ENCODE results near the gene METTL16.

Gene METTL16

DNA sequence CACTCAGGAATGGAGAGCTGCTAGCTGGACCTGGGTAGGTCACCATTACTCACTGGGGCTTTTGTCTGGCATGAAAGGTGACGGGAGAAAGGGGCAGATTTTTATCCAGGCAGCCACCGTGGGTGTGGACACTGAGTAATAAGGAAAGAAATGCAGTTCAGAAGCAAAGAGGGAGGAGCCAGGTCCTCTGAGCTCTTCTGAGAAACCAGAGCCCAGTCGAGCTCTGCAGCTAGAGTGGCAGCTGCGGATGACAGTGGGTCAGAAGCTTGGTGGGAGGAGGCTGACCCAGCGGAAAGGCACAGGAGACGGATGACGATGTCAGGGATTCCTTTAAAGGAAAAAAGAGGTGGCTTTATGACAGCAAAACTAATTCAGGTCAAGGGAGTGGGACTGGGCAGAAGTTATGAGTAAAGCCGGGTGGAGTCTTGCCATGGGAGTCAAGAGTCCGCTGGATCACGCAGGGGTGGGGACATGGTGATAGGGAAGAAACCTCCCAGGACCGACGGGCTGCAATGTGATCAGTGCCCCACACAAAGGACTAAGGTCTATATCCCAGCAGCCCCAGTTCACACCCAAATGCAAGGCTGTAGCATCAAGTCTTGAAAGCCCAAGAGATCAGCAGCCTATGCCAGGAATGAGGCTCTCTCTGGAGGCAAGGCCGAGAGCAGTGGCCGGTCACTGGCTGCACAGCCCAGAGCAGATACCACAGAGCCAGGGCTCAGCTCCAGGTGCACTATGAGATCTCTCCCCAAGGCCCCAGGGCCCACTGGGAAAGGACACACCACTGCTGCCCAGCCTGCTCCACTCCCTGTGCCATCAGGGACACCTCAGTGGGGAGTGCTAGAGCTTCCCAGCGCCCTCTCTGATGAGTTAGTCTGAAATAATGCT lies 104.5 kb downstream of the METTL16 start:
- no peak for DNase-seq

DNA sequence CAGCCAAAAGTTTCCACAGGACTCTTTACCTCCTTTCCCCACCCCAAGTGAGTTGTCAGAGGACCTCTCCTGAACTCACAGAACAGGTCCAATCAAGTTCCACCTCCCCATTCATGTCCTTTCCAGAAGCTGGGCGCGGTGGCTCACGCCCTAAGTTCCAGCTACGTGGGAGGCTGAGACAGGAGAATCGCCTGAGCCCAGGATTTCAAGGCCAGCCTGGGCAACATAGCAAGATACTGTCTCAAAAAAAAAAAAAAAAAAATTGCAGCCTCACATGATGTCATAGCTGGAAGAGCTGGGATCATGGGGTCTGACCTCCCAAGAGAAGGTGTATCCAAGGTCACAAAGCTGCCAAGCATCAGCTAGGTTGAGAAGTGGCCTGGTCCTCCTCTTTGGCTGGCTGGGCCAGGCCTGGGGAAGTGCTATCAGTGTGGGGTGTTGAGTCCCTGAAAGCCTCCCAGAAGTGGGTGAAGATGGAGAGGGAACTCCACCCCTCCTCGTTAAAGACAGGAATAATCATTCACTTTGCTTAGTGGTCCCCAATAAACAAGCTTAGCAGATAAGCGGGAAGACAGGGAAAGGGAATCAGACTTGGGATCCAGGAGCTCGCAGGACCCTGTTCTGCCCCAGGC lies 105.3 kb downstream of the METTL16 start:
- no peak for DNase-seq

DNA sequence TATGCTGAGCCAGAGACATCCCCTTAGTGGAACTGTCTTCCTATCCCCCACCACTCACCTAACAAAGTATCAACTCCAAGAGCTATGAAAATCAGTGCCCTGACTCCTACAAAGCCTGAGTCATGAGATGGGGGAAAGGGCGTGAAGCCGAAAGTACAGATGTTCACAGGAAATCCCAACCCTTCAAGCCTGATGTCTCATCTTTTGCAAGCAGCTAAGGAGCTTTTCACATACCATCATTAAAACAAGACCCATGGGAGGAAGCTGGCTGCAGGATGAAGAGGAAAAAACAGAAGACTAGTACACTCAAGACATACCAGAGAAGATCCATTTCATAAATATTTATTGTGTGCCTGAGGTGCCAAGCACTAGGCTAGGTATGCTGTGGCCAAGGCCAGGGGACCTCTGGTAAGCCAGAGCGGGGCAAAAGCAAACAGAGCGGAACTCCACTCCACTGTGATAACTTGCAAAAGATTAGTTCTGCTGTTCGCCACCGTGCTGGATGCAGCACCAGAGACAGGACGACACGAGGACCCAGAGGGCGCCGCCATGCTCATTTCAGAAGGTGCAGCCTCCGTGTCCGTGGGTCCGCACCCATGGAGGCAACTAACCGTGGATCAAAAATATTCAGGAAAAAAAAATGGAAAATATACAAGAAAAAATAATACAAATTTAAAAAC lies 106.3 kb downstream of the METTL16 start:
- DNase-seq, result no peak

DNA sequence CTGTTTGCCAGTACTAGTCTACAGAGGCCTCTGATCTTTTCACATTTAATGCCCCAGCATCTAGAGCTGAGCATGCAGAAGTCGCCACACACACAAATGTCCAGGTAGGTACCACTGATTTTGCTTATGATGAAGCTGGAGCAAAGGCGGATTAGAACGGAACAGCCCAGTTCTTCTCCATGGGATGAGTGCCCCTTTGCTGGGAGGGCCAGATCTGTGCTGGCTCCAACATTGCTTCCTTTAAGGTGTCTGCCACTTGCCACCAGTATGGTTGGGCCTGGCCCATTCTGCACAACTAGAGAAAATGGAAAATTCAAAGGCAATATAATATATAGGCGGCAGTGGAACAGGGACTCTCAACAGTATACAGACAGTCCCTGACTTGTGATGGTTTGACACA lies 108.6 kb downstream of the METTL16 start:
- DNase-seq, result no peak

DNA sequence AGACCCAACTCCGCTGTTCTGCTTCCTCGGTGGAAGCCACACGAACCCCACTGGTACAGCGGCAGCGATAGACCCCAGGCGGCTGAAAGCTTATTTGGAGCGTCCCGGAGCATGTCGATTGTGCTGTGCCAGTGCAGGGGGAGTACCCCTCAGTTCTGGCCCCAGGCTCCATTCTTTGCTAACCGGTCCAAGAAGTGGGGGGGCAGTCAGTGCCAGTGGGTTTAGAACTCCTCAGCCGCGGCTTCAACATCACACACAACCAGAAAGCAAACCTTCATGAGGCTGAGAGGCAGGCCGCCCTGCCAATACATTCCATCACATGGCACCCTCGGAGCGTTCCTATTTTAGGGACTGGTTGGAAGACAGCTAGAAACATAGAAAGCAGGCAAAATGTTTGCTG lies 109.1 kb downstream of the METTL16 start:
- DNase-seq, result no peak

DNA sequence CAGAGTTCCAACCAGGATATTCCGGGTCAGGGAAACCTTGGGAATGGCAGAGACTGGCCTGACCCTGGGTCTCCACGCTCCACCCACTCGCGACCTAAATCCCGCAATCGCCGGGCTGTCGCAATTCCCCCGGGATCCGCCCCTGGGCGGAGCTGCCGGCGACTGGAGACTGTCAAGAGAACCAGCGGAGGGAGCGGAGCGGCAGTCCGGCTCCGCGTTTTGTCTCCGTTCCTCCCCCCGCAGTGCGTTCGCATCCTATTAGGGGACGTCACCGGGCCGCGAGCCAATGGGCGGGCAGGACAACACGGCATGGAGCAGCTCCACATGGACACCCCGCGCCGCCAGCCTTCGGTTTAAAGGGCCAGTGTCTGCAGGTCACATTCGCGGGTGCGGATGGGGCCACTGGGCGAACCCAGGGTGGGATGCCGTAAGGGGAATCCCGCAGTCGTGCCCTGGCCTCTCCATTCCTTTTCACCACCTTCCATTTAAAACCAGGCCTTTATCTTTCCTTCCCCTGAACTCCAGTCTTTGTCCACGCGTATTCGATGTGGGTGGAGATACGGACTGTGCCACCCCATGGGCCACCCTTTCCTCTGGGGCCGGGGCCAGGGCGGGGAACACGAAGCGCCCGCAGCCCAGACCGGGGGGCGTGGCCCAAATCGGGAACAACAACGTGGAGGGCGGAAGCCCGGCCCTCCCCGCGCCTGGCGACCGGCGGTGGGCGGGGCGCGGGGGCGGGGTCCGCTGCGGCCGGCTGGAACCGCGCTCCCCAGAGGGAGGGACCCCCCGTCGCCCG lies 110.1 kb downstream of the METTL16 start:
- peak; percentile 99 for DNase-seq

DNA sequence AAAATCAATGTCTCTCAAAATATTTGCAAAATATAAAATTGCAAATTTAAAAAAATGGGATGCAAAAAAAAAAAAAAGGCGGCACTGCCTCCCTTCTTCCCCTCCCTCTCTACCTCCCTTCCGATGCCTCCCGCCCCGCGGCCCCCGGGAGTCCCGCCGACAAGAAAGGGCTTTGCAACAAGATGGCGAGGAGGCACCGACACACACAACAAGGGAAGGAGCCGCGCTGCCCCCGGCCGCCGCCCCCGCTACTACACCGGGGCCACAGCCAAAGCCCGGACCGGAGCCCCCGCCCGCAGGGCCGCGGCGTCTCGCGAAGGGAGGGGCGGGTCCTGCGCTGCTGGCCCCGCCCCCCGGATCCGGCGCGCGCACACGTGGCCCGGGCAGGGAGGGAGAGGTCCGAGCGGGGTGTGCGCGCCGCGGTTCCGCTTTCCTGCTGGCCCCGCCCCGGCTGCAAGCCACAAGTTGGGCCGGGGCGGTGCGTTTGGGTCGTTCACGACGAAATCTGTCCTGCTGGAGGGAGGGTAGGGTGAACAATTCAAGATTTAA lies 110.7 kb downstream of the METTL16 start, which contains the start of gene MNT:
MNT (minus strand) TSS at position 184 of the 549 bp plus-strand sequence. CDS start 348 bp downstream, outside the sequence.
- DNase-seq, result peak; percentile 95

DNA sequence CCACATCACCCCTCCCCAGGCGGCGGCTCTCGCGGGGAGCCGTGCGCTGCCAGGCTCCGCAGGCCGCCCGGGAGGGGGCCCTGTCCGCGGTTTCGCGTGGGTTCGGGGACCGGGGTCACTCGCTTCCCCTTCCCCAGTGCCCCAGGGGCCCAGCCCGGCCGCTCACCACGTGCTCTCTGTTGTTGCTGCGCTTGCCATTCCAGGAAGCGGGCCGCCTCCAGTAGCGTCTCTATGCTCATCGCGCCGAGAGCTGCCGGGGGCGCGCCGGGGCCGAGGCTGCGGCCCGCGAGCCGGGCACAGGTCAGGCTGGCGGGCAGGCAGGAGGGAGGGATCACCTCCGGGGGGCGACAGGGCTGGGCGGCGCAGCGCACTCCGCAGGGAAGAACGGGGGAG lies 111.2 kb downstream of the METTL16 start:
- no peak for DNase-seq

DNA sequence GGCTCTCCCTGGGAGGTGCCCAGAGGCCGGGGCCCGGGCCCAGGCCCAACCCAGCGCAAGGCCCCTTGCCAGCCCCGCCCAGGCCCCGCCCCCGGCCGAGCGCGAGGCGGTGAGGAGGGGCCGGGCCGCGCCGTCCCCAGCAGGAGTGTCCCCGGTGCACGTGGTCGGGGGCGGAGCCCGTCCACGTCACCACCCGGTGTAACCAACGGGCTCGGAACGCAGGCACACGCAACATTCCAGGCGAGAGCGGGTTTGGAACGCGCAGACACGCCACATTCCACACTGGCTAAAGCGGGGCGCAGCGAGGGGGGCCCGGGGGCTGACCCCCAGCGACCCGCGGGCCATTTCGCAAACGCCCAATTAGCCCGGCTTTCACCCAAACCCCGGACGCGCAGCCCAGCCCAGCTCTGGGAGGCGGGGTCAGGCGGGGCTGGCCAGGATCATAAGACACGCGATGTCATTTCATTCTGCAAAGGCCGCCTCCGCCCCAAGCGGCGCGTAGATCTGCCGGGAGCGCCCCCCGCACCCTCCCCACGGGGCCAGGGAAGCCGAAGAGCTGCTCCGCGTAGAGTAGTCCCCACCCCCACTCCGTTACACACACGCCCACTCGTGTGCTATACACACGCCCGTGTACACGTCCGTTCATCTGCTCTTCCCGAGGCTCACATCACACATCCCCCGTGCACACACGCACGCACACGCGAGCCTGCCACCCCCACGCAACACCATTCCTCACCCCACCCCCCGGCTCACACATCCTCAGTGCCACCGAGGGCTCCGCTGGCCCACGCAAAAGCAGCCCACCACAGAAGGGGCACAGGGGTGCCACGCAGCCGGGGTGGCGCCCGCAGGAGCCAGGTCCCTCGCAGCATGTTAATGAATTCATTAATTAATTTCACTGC lies 111.9 kb downstream of the METTL16 start:
- DNase-seq, result peak; percentile 94

DNA sequence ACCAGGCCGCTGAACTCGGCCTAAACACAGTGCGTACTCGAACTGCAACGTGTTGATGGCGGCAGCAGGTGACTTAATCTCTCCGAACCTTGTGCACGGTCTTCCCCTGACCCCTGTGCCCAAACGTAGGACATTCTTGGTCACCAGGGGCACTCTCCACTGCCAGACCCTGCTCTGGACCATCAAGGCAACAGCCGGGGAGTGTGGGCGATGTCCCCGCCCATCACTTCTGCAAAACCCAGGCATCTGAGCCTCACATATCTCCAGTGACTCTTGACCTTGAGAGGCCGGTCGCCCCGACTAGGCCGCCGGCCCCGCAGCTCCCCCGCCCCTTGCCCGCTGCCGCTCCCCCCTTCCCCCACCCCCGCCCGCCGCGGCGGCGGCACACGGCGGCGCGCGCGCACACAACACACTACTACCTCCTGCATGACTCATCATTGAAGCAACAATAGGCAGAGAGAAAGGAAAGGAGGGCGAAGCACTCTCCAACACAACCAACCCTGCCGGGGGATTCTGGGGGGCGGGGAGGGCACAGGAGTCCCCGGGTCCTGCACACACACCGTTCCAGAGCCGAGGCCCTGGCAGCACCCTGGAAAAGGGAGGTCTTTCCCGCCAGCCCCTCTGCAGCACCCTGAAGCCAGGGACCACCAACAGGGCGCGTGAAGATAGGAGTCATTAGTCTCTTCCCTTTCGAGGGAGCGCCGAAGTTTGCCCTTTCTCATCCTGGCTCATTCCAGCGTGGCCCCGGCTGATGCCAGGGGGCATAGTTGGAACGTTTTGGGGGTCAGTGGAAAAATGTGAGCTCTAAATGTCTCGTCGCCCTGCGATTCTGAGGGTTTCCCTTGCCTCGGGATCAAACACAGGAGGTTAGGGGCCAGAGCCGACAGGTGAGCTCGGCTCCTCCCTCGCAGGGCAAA lies 112.8 kb downstream of the METTL16 start:
- DNase-seq, result peak; percentile 52

DNA sequence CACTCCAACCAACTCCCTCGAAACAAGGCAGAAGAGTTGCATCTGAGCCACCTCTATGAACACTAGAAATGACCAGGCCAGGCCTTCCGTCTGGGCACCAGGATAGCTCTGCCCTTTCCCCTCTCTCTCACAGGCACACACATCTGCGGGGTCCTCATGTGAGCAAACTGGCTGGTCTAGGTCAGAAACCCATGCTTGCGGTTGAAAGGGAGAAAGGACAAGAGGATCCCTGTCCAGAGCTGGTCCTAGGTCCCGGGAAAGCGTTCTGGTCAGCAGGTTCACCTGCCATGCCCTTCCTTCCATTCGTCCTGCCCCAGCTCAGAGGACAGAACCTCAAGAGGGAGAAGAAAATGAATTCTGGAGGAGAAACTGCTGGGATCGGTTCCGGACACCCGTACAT lies 113.5 kb downstream of the METTL16 start:
- no peak for DNase-seq

DNA sequence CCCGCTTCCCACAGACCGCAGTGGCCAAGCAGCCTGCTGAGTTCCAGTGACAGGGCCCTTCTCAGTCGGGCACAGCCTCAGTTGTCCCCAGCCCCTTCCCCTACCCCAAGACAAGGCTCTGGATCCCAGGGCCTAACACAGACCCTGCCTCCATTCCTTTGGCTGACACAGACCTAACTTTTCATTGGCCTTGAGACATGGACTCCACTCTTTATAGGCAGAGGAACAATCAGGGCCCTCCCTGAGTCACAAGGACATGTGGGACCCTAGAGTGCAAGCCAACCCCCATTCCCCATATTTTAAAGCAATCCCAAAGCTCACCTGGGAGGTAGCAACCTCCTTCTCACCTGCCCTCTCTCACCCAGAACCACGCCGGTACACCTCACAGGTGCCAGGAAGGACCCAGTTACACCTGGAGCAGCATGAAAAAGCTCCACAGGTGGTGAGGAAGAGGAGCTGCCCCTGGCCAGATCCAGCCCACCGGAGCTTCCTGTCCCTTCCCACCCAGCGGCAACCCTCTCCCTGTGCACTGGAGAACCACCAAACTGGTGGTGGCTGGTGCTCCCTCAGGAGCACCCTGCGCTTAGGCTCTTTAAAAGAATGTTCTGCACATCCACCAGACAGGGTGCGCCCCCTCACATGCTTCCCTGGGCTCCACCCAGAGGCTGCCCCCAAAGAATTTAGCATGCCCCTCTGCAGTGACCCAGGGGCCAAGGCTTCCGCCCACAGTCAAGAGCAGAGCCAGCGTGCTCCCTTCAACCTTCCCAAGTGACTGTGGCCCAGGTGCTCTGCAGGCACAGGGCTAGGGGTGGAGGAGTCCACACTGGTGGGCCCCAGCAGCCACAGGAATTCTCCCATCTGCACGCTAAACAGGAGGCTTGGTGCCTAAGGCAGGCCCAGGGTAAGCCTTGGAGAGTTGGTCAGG lies 114.2 kb downstream of the METTL16 start:
- no peak for DNase-seq

DNA sequence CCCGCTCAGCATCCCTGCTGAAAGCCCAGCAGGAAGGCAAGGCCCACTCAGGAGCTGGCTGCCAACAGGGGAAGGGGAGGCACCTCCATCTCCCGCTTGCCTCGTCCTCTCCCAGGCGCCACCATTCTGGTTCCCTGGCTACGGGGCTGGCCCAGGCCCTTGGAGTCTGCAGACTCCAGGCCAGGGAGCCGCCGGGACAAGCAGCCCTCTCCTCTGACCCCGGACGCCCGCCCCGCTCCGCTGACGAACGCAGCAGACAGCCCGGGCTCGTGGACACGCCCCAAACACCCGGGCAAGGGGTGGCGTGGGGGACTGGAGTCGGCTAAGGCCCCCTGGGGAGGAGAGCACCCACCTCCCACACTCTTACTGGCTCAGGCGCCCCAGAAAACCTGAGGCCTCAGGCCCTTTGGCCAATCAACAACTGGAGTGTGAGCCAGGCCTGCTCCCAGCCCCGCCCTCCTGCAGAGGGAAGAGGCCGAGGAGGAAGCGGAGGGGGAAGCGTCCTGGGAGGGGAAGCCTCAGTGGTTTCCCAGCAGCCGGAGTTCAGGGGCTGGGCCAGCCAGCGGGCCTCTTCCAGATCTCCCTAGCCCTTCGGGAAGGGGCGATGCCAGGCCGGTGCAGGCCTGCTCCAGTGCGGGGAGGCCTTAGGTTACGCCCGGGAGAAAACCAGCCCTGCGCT lies 115.0 kb downstream of the METTL16 start:
- no peak for DNase-seq

DNA sequence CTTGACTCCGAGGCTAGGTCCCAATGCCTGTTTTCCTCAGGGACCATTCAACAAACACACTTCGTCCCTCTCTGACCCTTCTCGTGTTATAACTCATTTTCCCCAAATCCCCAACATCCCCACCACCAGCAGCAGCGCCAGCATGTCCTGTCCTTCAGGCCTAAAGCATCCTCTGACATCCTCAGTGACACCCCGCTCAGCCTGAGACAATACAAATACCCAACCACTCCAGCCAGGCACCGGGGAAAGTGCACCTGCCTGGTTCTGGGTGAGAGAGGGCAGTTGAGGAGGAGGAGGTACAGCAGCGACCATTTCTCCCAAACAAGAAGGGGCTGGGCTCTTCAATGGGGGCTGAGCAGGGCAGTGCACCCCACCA lies 115.5 kb downstream of the METTL16 start:
- no peak for DNase-seq

DNA sequence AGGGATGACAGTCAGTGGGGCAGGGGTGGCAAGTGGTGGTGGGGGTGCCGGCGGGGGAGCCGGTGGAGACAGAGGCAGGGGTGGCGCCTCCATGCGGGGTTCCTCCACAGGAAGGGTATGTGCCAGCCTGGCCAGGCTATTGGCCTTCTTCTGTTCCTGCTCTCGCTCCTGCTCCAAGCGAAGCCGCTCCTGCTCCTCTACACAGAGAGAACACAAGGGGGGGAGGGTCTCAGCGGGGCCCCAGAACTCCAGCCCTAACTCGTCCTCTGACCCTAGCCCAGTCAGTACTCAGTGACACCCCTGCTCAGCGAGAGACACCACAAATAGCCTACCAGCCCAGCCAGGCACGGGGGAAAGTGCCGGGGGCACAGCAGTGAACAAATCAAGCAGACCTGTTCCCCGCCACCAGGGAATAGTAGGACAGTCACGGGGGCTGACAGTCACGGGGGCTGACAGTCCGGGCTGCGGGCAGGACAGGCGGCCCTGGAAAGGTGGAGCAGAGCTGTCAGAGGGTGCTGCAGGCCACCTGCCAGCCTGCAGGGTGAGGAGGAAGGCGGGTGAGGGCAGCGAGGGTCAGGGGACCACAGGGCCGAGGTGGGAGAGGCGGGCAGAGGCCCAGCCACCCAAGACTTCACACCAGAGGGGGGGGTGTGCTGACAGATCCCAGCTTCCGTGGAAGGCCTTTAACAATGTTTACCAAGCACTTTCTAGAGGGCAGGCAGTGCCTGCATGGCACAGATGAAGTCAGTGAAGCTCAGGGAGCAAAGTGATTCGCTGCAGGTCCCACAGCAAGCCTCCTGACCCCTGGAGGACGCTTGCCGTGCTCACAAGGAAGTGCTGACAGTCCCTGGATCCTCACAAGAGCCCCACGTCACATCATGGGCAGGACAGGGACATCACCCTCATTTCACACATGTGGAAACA lies 116.2 kb downstream of the METTL16 start:
- DNase-seq, result no peak

DNA sequence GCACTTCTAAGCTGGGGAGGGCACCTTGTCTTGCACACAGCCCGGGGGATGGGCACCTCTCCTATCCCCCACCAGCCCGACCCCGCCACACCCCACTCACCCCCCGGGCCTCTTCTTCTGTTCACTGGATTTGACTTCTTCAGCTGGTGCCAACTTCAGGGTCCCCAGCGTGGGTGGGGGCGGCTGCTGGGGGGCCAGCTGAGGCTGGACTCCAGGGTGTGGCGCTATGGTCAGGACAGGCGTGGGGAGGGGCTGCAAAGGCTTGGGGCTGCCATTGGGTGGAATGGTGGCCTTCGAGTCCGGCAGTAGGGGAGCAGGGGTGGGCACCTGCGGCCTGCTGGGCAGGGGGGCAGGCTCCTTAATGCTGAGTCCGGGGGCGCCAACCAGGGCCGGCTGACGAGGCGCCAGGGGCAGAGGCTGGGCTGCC lies 116.9 kb downstream of the METTL16 start:
- no peak for DNase-seq

DNA sequence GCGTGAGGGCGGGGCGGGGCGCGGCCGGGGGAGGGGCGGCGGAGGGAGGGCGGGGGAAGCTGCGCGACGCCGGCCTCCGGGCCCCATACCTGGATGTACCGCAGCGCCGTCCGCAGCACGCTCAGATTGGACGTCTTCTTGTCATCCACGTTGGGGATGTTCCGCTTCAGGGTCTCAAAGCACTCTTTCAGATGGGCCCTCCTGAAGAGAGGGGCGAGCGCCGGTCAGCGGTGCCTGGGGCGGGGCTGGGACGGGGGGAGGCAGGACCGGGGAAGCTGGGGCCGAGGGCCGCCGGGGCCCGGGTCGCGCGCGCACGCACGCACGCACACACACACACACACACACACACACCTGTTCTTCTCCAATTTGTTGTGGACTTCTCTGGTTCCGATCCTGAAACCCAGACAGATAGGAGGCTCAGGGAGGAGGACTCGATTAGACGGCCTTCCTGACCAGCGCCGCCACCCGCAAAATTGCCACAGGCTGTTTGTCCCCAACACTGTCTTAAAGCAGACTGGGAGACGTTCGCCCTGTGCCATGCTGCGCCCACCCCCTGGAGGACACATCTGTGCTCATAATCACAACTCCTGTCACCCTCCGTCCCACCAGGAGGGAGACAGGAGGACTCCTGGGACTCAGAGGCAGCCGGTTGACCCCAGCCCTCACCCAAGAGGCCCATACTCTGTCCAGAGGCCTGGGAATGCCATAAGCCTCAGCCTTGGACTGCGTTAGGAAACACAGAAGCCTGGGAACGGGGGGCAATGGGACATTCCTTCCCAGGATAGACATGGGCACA lies 117.5 kb downstream of the METTL16 start:
- no peak for DNase-seq

Data from NCI-H2171 (cell line).